ENCODE measurements around the gene TYMP. TPM values are rescaled to one million over a fixed set of nuclear protein-coding genes. Genes with fewer than 3 reads are reported as not detected.

Gene TYMP
- total and polyA plus RNA-seq, 2 of the 8 experiments (the other 6 are each of a cell fraction or from before 2014, with no cell fraction given) = 0.43 to 0.48 TPM

DNA sequence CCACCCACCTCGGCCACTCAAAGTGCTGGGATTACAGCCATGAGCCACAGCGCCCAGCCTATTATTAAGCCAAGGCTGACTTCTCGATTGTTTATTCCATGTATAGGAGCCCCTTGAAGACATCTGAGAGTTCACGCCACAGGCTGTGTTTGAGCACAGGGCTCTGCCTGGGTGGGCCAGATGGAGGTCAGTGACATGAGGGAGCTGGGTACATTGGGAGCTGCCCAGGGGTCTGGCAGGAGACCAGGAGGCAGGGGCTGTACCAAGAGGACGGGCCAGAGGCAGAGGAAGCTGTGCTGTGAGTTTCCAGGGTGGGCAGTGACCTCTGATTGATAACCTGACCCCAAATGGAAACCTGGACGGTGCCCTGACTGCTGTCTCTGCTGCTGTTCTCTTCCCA lies 27.7 kb downstream of the TYMP start (continued):
- TF ChIP-seq TAF1 (IDR thresholded peaks at IDR 0.05; ENCODE audit: low read depth, low read length) = no peak
- TF ChIP-seq BACH1 (IDR thresholded peaks at IDR 0.05; ENCODE audit: low read length) = no peak
- no peak for TF ChIP-seq FOSL1 (IDR thresholded peaks at IDR 0.05; ENCODE audit: insufficient read depth, low read depth, low read length)
- no peak for TF ChIP-seq RFX5 (IDR thresholded peaks at IDR 0.05; ENCODE audit: borderline replicate concordance, low read depth, low read length)
- TF ChIP-seq RNF2 (IDR thresholded peaks at IDR 0.05; ENCODE audit: borderline replicate concordance, low read depth, low read length, missing control alignments, poor library complexity, severe bottlenecking) = no peak
- no peak for TF ChIP-seq TAF7 (optimal IDR thresholded peaks at IDR 0.05; ENCODE audit: borderline replicate concordance, low read depth, low read length)
- no peak for TF ChIP-seq RBBP5 (IDR thresholded peaks at IDR 0.05; ENCODE audit: borderline replicate concordance, low read depth, low read length)
- no peak for TF ChIP-seq YY1 (IDR thresholded peaks at IDR 0.05; ENCODE audit: low read depth, low read length)
